GM18498 (cell line): ENCODE data around the gene PEX5L.
"Not testable (repeated sequence)": the region's sequence is repeated elsewhere in the genome, so short reads cannot be mapped to it uniquely, and the experiment has no call there.

Experiments used
- ATAC-seq: cut with Tn5 transposase; IDR thresholded peaks from one replicate; pipeline ENCODE4 v1.9.1; 2021; ENCODE audit warnings: mild to moderate bottlenecking, moderate library complexity; ENCODE audit not compliant: unreplicated experiment

PEX5L gene

GRCh38 chr3:179794355-179794754, 242.4 kb downstream of the PEX5L start:
- ATAC-seq = no peak

GRCh38 chr3:179791793-179792192, 244.9 kb downstream of the PEX5L start:
- no peak for ATAC-seq

- no peak for ATAC-seq
Observed at GRCh38 chr3:179788996-179789395, 247.7 kb downstream of the PEX5L start.

GRCh38 chr3:179782841-179783240, 253.9 kb downstream of the PEX5L start:
- ATAC-seq = not testable (repeated sequence)

- ATAC-seq = no peak
Observed at GRCh38 chr3:179775416-179776122, 261.2 kb downstream of the PEX5L start.

- no peak for ATAC-seq
Observed at GRCh38 chr3:179772297-179772696, 264.4 kb downstream of the PEX5L start.

GRCh38 chr3:179771797-179772196, 264.9 kb downstream of the PEX5L start:
- no peak for ATAC-seq

- no peak for ATAC-seq
Observed at GRCh38 chr3:179769411-179770247, 267.1 kb downstream of the PEX5L start.

- ATAC-seq = no peak
Observed at GRCh38 chr3:179768080-179768479, 268.7 kb downstream of the PEX5L start.

GRCh38 chr3:179766416-179767133, 270.2 kb downstream of the PEX5L start:
- no peak for ATAC-seq

- no peak for ATAC-seq
Observed at GRCh38 chr3:179765396-179765795, 271.3 kb downstream of the PEX5L start.

GRCh38 chr3:179760944-179761343, 275.8 kb downstream of the PEX5L start:
- ATAC-seq = no peak

GRCh38 chr3:179750720-179751328, 285.9 kb downstream of the PEX5L start:
- peak; percentile 68 for ATAC-seq

- ATAC-seq = no peak
Observed at GRCh38 chr3:179745716-179746115, 291.0 kb downstream of the PEX5L start.

GRCh38 chr3:179745079-179745478, 291.7 kb downstream of the PEX5L start:
- ATAC-seq = no peak
